Stimulated activated CD4-positive, alpha-beta T cell treated with anti-CD3 and anti-CD28 coated beads, TNF-alpha, amount 100 ng/mL, for 48 hours (primary cell): ENCODE data around the gene ALX4.

Source experiments
- DNase-seq, 3 donors: peaks; one replicate each; pipeline ENCODE4 v3.0.0-alpha.2; 2020; ENCODE audit warnings: low read depth in 3 of 3

The ALX4 gene

DNA sequence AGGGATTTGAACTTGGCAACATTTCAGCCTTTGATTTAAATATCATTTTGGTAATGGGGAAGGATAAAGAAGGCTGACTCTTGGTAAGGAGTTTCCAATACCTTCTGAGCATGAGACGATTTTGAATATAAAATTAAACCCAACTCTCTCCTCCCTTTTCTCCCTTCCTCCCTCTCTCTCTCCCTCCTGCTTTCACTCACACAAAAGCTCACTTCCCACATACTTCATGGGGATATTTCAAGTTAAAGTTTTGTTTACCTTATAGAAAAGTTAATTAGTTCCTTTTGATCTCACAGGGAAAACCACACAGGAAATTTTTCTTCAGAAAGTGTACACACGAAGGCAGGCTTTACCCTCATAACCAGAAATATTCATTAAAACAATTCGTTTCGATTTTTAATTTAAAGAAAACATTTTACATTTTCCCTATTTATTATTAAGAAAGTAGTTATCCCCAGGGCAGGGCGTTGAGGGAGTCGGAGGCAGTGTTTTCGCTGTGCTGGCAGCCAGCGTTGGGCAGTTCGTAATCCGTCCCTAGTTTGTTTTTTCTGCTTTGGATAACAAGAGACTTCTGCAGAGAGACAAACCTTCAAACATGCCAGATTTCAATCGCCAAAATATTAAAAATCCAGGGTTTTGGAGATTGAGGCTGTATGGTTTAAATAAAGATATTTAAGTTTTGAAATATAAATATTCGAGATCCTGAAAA, 25.3 kb upstream of the ALX4 start:
- DNase-seq: no peak

DNA sequence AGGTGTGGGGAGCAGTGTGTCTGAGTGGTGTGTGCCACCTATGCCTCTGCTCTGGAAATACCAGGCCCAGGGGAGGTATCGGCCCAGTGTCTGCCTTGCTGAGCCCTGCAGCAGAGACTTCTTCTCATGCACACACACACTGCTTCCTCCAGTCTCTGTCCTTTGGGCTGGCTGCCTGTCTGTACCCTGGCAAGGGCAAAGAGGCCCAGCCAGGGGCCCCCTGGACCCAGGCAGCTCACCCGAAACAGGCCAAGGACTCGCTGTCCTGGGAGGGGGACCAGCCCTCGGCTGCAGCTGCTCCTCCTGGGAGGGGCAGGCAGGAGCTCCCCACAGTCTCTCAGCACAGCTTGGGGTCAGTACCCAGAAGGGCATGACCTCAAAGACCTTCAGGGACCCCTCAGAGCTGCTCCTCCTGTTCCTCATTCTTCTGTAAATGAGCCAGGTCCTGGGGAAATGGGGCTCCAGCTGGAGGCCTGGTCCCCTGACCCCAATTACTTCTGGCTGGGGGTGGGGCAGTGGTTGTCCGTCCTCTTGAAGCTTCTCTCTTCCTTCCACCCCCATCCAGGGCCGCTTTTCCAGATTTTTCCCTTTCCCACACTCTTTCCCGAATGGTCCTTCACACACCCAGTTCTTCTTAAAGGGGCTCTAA, 24.5 kb upstream of the ALX4 start:
- no peak for DNase-seq

GRCh38 chr11:44333271-44334218, 23.6 kb upstream of the ALX4 start:
- DNase-seq: no peak

DNA sequence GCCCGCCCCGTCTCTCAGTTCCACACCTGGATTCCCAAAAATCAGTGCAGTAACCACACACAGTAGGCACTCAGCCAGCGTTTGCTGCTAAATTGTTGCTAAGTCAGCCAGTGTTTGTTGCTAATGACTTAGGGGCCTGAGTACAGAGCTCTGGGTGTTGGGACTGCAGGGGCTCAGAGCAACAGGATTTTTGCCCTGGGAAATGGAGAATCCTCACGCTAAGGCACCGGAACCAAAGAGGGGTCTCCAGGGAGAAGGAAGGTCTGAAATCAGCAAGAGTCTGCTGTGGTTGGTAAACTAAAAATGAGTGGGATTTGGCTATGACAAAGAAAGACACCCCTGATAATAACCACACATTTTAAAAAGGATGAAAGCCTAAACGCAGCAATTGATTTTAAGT, 22.7 kb upstream of the ALX4 start:
- no peak for DNase-seq

DNA sequence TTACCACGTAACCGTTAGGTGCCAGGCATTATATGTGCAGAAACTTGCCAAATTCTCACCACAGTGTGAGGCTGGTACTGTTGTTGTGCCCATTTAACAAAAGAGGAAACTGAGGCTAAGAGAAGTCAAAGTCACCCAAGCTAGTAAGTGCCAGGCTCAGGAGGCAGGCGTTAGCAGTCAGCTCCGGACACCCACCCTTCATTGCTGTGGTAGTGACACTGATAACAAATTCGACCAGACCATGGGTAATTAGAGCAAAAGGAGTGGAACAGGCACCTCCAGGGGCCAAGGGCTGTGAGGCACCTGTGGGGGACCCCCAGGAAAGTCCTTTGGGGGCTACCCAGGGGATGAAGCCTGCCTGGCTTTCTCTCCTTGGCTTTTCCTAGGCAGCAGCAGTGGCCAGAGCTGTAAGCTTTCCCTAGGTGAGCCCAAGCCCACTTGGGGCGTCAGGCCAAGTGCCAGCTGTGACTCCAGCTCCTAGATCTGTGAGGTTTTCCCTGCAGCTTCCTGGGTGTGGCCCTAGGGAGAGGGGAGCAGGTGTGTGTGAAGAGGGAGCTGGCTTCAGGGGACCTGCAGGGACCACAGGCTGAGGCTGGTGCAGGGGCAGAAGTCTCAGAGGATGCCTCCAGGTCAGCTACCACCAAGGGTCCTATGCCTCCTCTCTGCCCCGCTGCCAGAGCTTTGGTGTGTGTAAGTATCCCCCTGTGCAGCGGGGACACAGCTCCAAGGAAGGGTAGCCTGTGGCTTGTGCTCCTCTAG, 19.7 kb upstream of the ALX4 start:
- no peak for DNase-seq

DNA sequence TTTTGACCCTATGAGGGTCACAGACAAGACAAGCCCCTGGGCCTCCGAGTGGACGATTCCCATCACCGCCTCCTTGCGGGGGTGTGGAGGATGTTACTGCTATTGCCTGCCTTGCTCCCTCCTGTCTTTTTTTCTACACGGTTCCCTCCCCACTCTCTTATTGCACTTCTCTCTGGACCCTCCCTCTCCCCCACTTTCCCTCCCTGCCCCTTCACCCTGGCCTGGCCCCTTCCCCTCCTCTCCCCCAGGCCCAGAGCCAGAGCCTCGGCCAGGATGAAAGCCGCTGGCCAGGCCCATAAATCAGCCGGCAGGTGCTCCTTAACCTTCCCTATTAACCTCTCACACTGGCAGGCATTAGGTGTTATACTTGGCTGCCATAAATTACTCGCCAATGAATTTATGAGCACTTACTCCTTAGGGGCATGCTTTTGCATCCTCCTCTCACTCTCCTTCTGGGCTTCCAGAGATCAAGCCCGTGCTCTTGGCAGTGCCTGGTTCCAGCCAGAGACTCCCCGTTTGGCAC, 18.3 kb upstream of the ALX4 start:
- DNase-seq: no peak

- DNase-seq: no peak
Measured at GRCh38 chr11:44327730-44328129, 17.8 kb upstream of the ALX4 start.

DNA sequence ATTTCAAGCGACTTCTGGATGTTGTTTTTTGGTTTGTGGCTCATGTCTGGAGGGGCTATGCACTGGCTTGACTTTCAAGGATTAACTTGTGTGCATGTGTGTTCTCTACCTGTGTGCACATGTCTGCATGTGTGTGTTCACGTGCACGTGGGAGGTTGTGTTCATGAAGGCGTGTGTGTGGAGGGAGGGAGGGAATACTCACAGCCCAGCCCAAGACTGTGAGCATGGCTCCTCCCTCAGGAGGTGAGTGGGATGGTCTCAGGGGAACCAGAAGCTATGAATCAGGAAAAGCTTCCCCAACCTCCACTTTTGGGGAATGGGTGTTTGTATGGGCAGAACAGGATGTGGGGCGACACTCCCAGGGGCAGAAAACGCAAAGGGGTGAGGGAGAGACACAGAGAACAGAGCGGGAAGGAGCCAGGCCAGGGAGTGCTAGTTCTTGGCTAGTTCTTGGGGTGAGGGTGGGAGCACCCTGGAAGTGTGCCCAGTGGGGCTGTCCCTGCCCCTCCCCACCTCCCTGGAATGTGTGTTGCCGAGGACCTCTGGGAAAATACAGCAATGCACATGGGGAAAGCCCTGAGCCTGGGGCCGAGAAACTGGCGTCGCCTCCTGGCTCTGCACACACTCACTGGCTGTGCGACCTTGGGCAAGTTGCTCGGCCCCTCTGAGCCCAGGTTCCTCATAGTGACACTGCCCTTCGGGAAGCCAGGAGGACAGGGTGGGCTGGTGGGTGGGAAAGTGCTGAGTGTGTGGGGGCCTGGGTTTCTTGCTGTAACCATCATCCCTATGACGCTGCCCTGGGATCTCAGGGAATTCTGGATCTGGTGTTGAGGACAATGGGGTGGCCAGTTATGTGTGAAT, 16.9 kb upstream of the ALX4 start:
- no peak for DNase-seq

GRCh38 chr11:44325698-44326097, 15.8 kb upstream of the ALX4 start:
- no peak for DNase-seq

DNA sequence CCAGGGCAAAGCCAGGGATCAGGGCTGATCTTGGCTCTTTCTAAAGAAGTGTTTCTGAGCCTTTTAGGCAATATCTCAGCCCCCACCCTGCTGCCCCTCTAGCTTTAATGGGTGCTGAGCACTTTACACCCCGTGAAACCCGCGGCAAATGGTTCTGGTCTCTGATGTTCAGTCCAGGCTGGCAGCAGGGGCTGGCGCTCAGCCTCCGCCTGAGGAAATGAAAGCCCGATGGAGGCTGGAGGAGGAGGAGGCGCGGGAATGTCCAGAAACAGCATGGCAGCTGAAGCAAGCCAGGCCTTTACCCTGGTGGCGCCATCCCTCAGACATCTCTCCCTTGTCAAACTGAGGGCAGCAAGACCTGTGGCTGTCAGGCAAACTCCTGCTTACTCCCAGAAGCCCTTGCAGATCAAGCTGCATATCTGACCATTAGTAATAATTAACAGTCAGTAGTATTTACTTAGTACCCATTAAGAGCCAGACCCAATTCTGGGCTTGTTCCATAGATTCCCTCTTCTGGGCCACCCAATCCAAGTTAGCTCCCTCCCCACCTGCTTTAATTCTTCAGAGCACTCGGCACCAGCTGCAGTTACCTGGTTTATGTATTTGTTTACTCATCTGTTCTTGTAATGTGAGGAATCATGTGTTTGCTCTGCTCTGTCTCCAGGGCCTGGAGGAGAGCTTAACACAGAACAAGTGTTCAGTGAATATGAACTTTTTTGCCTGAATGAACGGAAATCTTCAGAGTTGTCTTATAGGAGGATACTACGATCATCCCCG, 15.0 kb upstream of the ALX4 start:
- no peak for DNase-seq

- no peak for DNase-seq
Measured at GRCh38 chr11:44324222-44324621, 14.3 kb upstream of the ALX4 start.

DNA sequence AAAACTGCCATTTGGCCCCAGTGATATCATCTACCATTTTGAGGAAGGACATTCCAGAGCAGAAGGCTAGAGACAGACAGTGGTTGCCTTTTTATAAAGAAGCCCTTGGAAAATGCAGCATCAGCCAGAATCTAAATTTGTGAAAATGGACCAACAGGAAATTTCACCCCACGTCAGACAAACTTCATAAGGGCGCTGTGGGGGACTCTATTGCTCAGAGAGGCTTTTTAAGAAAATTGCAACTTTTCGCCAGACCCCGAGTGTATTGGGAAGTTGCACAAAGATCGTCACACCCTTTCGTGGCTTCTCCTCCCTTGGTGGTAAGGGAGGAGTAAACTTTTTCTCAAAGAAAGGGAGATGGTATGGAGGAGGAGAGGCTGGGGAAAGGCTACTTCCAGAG, 12.3 kb upstream of the ALX4 start:
- DNase-seq: no peak

DNA sequence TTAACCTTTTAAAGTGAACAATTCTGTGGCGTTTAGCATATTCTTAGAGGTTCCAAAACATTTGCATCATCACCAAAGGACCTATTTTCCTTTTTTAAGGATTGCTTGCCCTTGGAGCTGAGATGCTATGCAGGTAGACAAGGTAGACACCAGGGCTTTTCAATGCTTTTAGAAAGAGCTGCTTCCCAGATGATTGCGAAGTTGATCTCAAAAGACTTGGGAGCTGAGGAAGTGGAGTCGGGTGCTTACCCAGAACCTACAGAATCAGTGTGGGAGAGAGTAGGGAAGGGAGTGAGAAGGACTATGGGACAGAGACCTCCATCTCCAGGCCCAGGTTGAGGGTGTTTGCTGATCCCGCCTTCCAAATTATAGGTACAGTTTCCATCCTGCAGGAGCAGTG, 11.1 kb upstream of the ALX4 start:
- DNase-seq: no peak

GRCh38 chr11:44320289-44320973, 10.5 kb upstream of the ALX4 start:
- DNase-seq: no peak

- DNase-seq: no peak
Measured at GRCh38 chr11:44319552-44320288, 9.8 kb upstream of the ALX4 start.

GRCh38 chr11:44319170-44319551, 9.2 kb upstream of the ALX4 start:
- DNase-seq: no peak

- DNase-seq: no peak
Measured at GRCh38 chr11:44318369-44318768, 8.4 kb upstream of the ALX4 start.

GRCh38 chr11:44316659-44317240, 6.8 kb upstream of the ALX4 start:
- no peak for DNase-seq
